Endothelial cell of umbilical vein (primary cell): ENCODE data around the gene GLYATL1.

Experiments used
- CTCF ChIP-seq, 2 donors: IDR thresholded peaks; 1 replicate in 1 of 2; 2 replicates in 1 of 2; pipeline ENCODE4 v1.5.1; 2011; ENCODE audit warnings: low read length in 2 of 2, mild to moderate bottlenecking in 2 of 2, moderate library complexity in 2 of 2, control low read depth in 1 of 2, inconsistent platforms in 1 of 2, low read depth in 1 of 2; ENCODE audit not compliant: insufficient read depth in 1 of 2; ENCODE audit errors: extremely low read depth in 1 of 2
- EZH2 ChIP-seq: IDR thresholded peaks from 2 replicates; pipeline ENCODE4 v1.6.1; 2012; ENCODE audit warnings: borderline replicate concordance, low read depth, mild to moderate bottlenecking, moderate library complexity, low read length, inconsistent platforms; ENCODE audit not compliant: severe bottlenecking
- FOS ChIP-seq: IDR thresholded peaks from 2 replicates; pipeline ENCODE4 v1.6.1; 2011; ENCODE audit warnings: mild to moderate bottlenecking, low read length, moderate library complexity, borderline replicate concordance; ENCODE audit not compliant: insufficient read depth
- GATA2 ChIP-seq: IDR thresholded peaks from 2 replicates; pipeline ENCODE4 v1.7.0; 2011; ENCODE audit warnings: low read depth, mild to moderate bottlenecking, moderate library complexity, mixed read lengths, low read length; ENCODE audit not compliant: insufficient read length, insufficient read depth
- JUN ChIP-seq: IDR thresholded peaks from 2 replicates; pipeline ENCODE4 v1.6.1; 2011; ENCODE audit warnings: borderline replicate concordance, low read depth; ENCODE audit not compliant: insufficient read length, insufficient read depth
- MAX ChIP-seq: IDR thresholded peaks from 2 replicates; pipeline ENCODE4 v1.6.1; 2011; ENCODE audit not compliant: insufficient read depth, insufficient read length
- MYC ChIP-seq: IDR thresholded peaks from one replicate; pipeline ENCODE4 v1.6.1; 2011; ENCODE audit warnings: mild to moderate bottlenecking, low read depth, low read length
- POLR2A ChIP-seq: IDR thresholded peaks from 2 replicates; pipeline ENCODE4 v1.6.1; 2012; ENCODE audit warnings: low read depth, mild to moderate bottlenecking, control low read depth, low read length
- POLR2AphosphoS5 ChIP-seq: IDR thresholded peaks from 2 replicates; pipeline ENCODE4 v1.6.1; 2012; ENCODE audit warnings: low read depth, mild to moderate bottlenecking, control low read depth, low read length, moderate library complexity; ENCODE audit not compliant: insufficient read depth

GRCh38 chr11:58958500-58958899 lies 19.2 kb downstream of the GLYATL1 start:
- TF ChIP-seq POLR2A (no peak), FOS (no peak), MYC (no peak), EZH2 (no peak), CTCF (IDR thresholded peaks at IDR 0.05; ENCODE audit: extremely low read depth in 1 of 2, insufficient read depth in 1 of 2, low read depth in 1 of 2, low read length in 2 of 2) (peak in 1 of 2 donors; percentile 31), POLR2AphosphoS5 (no peak), MAX (no peak), JUN (no peak), GATA2 (no peak)
